Muscle of leg (tissue), 11 donors: Measurements from ENCODE around the gene MRO. TPM values are rescaled to one million over a fixed set of nuclear protein-coding genes. Genes with fewer than 3 reads are reported as not detected.

Source experiments
- DNase-seq: peaks from one replicate; pipeline ENCODE4 v3.0.0; 2013
- H3K27ac ChIP-seq: one replicate; pipeline ENCODE4 v1.5.1; 2013; ENCODE audit warnings: mild to moderate bottlenecking, low read length, control low read depth
- H3K27me3 ChIP-seq: one replicate; pipeline ENCODE4 v1.6.1; 2013; ENCODE audit warnings: low read length; ENCODE audit not compliant: control insufficient read depth, insufficient read depth
- H3K36me3 ChIP-seq: one replicate; pipeline ENCODE4 v1.6.1; 2013; ENCODE audit warnings: low read length; ENCODE audit not compliant: control insufficient read depth, insufficient read depth
- H3K4me1 ChIP-seq: one replicate; pipeline ENCODE4 v1.6.1; 2013; ENCODE audit warnings: low read length; ENCODE audit not compliant: control insufficient read depth, insufficient read depth
- H3K4me3 ChIP-seq: one replicate; pipeline ENCODE4 v1.5.1; 2013; ENCODE audit warnings: low read length, control low read depth
- H3K9me3 ChIP-seq: replicated peaks from 2 replicates; pipeline ENCODE4 v1.6.1; 2013; ENCODE audit warnings: low read depth, low read length; ENCODE audit not compliant: control insufficient read depth
- WGBS: methylation state at CpG from one replicate; pipeline ENCODE4 v1.1.5; 2013; ENCODE audit warnings: missing lambda C conversion rate; ENCODE audit not compliant: insufficient coverage; 5-methylcytosine and 5-hydroxymethylcytosine counted together
- polyA plus RNA-seq, 8 donors: library from polyadenylated mRNA; unstranded; fragments of 120-200 nt; gene quantifications; one replicate each; pipeline versions ENCODE4 v1.2.1 to v1.2.3, GENCODE V29; 2013; ENCODE audit warnings: inconsistent platforms in 1 of 8, low replicate concordance in 1 of 8; ENCODE audit not compliant: insufficient read length in 8 of 8, insufficient read depth in 1 of 8
- total RNA-seq: library from RNA; stranded (reverse); fragments of 120-200 nt; gene quantifications from one replicate; pipeline ENCODE4 v1.2.4, GENCODE V29; 2013

The MRO gene
- total and polyA plus RNA-seq, 9 donors: 0.10 to 0.80 (median 0.27) TPM

GRCh38 chr18:50749945-50750344 is 69.9 kb downstream of the MRO start:
- no peaks in the 10 kb centered on the region for H3K9me3 ChIP-seq
- no peak overlapping the region for H3K4me3 ChIP-seq
- H3K27ac ChIP-seq: no peak overlapping the region
- H3K36me3 ChIP-seq: no peaks in the 10 kb centered on the region
- peaks cover 21% of the 10 kb centered on the region for H3K4me1 ChIP-seq
- DNase-seq: no peak
- H3K27me3 ChIP-seq: peaks cover 3% of the 10 kb centered on the region
- WGBS: 62% methylated on average over 2 of the region's 4 CpGs

GRCh38 chr18:50749421-50749820 is 70.4 kb downstream of the MRO start:
- Histone ChIP-seq H3K4me1 (peaks cover 21% of the 10 kb centered on the region), H3K27me3 (peaks cover 3% of the 10 kb centered on the region), H3K27ac (no peak overlapping the region), H3K4me3 (no peak overlapping the region), H3K9me3 (no peaks in the 10 kb centered on the region), H3K36me3 (no peaks in the 10 kb centered on the region)
- DNase-seq: no peak
- WGBS: 60% methylated on average over 1 of the region's 5 CpGs

- Histone ChIP-seq H3K36me3 (no peaks in the 10 kb centered on the region), H3K27ac (peak overlapping the region; percentile 43), H3K9me3 (no peaks in the 10 kb centered on the region), H3K4me3 (no peak overlapping the region), H3K27me3 (peaks cover 3% of the 10 kb centered on the region), H3K4me1 (peaks cover 21% of the 10 kb centered on the region)
- WGBS: 24% methylated on average over 6 of the region's 9 CpGs
- DNase-seq: no peak
Observed at GRCh38 chr18:50748243-50749229, 71.3 kb downstream of the MRO start.

- H3K4me1 ChIP-seq: peaks cover 16% of the 10 kb centered on the region
- H3K36me3 ChIP-seq: no peaks in the 10 kb centered on the region
- WGBS: 44% methylated on average over 1 of the region's 1 CpG
- no peak overlapping the region for H3K4me3 ChIP-seq
- peak overlapping the region; percentile 43 for H3K27ac ChIP-seq
- H3K27me3 ChIP-seq: peaks cover 3% of the 10 kb centered on the region
- DNase-seq: no peak
- H3K9me3 ChIP-seq: no peaks in the 10 kb centered on the region
Observed at GRCh38 chr18:50747849-50748242, 72.0 kb downstream of the MRO start.

GRCh38 chr18:50745945-50746344 is 73.9 kb downstream of the MRO start:
- H3K27me3 ChIP-seq: no peaks in the 10 kb centered on the region
- H3K4me3 ChIP-seq: no peak overlapping the region
- no peak overlapping the region for H3K27ac ChIP-seq
- DNase-seq: no peak
- H3K4me1 ChIP-seq: peaks cover 13% of the 10 kb centered on the region
- no peaks in the 10 kb centered on the region for H3K36me3 ChIP-seq
- 40% methylated on average over 2 of the region's 5 CpGs for WGBS
- no peaks in the 10 kb centered on the region for H3K9me3 ChIP-seq

Other genes starting within 250 kb of the MRO start
- 24.2 TPM for gene ME2, start 59.1 kb upstream of the MRO start, total RNA-seq
- 10 to 100 TPM; 23.2 to 30.3 (median 24.8) TPM for gene ME2, start 59.1 kb upstream of the MRO start, polyA plus RNA-seq
- gene ELAC1, start 148.0 kb upstream of the MRO start, total RNA-seq: 5.6 TPM
- 1 to 10 TPM; 5.0 to 7.5 (median 6.4) TPM for gene ELAC1, start 148.0 kb upstream of the MRO start, polyA plus RNA-seq
- 102 TPM for gene SMAD4, start 210.2 kb upstream of the MRO start, total RNA-seq
- gene SMAD4, start 210.2 kb upstream of the MRO start, polyA plus RNA-seq: 10 to 100 TPM; 67.8 to 94.6 (median 77.8) TPM